GM04504 (cell line): ENCODE results near the gene TRPC4.
"Not testable (repeated sequence)": the region's sequence is repeated elsewhere in the genome, so short reads cannot be mapped to it uniquely, and the experiment has no call there.

Experiments
- DNase-seq: peaks from one replicate; pipeline ENCODE4 v3.0.0-alpha.2; 2012; ENCODE audit warnings: low read depth

Gene TRPC4

DNA sequence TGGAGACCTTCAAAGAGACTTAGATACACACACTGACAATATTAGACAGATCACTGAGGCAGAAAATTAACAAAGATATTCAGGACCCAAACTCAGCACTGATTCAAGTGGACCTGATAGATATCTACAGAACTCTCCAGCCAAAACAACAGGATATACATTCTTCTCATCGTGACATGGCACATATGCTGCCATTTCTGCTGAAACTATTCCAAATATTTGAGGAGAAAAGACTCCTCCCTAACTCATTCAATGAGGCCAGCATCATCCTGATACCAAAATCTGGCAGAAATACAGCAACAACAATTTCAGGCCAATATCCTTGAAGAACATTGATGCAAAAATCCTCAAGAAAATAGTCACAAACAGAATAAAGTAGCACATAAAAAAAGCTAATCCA lies 53.3 kb downstream of the TRPC4 start:
- DNase-seq = no peak

DNA sequence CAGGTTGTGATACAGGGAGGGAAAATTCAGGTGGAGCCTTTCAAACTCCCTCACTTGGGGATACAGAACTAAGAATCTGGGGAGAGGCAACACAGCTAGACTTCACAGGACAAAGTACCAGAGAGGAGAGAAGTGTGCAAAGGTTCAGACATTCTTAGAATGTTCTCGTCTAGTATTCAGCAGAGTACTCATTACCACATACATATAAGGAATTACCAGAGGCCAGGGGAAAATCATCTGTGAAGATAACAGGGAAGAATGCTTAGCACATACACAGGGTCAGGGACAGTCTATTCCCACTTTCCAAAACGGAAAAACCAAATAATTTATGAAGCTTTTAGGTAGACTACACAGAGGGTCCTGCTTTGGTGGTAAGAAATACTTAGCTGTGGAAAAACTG lies 58.1 kb downstream of the TRPC4 start:
- no peak for DNase-seq

DNA sequence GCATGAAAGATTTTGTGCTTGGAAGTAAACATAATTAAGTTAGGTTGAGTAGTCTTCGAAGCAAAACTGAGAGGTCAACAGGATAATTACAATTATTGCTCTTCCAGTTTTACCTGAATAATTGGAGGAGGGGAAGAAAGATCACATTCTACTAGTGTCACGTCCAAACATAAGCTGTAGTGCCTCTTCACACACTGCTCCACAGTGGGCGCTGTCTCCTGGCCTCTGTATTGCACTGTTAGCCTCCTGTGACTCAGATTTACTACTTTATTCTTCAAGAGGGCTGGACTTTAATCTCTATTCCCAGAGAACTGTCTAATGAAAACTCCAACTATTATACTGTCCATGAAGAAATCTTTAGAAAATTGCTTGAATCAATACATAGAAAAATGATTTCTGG lies 62.9 kb downstream of the TRPC4 start:
- DNase-seq = no peak

DNA sequence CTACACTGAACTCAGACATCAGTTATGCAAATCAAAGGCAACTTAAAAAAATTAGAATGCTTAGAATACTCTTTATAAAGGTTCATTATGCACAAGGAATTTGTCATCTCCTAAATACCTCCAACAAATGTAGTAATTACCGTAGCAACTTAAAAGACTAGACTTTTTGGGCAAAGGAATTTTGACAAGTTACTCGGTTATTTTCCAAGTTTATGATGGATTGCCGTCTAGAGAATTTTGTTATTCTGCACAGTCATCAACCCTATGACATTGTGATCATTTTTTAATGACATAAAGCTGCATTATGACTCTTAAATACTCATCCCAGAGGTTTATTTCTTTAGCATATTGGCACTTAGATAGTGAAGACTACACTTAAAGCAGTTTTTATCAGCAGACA lies 71.9 kb downstream of the TRPC4 start:
- DNase-seq = no peak

DNA sequence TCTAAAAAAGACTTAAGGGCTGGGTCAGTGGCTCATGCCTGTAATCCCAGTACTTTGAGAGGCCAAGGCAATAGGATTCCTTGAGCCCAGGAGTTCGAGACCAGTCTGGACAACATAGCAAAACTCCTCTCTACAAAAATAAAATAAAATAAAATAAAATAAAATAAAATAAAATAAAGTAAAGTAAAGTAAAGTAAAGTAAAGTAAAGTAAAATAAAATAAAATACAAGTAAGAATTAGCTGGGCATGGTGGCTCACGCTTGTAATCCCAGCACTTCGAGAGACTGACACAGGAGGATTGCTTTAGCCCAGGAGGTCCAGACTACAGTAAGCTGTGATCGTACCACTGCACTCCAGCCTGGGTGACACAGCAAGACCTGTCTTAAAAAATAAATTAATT lies 72.8 kb downstream of the TRPC4 start:
- not testable (repeated sequence) for DNase-seq

DNA sequence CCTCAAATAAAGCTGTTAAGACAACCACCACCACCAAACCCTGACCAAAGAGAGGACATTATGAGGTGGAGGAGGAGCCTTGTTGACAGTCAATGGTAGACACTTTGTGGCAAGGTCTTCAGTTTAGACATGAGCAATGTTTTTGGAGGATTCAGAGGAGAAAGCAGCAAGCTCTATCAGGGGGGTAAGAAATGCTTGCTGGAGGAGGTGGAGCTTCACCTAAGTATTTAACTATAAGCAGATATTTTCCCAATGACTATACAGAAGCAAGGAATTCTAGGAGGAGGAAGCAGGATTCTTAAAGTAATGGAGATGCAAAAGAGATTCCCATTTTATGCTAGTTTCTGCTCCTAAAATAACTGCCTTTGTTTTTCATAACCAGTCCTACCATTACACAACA lies 74.2 kb downstream of the TRPC4 start:
- no peak for DNase-seq

DNA sequence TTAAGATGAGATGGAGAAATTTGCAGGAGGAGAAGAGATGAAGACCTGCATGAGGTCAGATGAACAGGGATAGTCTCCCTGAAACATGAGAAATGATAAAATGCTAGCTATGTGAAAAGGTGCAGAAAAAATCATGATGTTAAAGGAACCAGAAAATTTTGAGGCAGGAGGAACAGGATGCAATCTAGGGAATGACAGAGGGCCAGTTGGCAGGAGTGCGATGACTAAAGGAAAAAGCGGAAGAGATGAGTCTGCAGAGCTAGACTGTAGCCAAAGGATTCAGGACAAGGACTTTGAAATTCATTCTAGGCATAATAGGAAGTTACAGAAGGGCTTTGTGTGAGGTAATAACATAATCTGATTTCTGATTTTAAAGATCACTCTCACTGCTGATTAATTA lies 77.9 kb downstream of the TRPC4 start:
- no peak for DNase-seq

DNA sequence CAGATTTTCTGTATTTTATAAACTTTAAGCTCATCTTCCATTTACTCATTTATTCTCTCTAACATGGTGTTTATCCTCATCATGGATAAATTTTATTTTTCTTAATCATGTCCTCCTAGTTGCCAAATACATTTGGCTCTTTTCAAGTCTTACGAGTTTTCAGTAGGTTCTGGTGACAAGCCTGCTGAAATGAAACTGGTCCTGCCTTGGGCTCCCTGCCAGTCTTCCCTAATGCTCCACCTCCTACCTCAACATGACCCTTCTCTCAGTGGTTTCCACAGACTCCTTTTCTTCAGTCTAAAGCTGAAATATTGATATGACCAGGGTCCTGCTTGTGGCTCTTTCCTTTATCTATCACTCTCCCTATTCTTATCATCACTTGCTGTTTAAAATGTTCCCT lies 81.2 kb downstream of the TRPC4 start:
- DNase-seq = no peak

DNA sequence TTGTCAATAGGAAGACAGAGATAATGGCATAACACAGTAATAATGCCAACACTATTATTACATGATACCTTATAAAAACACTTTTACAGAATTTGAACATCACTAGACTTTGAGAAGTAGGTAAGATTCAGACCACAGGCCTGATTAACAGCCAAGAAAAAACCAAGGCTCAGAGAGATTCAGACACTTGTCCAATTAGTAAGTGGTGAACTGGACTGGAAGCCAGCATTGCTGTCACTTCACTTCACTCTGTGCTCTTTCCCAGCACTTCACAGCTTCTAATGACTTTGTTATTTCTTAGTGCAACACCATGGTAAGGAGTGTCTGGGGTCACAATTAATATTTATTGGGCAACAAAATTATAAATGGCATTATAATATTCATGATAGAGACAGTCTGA lies 91.9 kb downstream of the TRPC4 start:
- no peak for DNase-seq

DNA sequence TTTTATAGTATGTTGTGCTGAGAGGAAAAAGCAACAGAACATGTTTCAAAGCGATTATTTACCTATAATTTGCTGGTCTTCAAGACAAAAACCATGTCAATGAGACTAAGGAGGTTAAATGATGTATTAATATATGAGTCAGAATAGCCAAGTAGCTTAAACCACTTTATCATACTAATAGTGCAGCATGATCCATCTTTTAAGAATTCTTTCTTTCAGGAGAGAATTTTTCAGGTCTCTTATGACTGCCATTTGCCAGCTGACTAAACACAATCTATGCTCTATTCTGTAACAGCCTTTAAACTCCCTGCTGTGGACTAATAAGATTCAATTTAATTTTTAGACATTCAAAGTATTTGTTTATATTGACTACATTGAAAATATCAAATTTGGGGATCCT lies 93.7 kb downstream of the TRPC4 start:
- DNase-seq = no peak

DNA sequence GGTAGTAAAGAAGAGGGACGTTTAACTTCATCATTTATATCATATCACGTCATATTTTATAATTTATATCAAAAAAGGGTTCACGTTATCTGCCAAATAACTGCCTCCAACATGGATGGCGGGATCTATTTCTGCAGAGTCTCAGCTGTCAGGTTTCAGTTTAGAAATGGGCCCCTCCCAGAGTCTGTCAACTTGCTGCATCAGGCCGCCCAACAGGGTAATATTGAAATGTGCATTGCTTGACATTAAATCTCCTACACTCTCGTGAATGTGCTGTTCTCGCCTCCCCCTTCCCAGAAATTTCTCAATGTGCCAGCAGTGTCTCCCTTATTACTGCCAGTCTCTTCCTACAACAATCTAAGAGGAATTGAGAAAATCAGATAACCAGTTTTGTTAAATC lies 96.9 kb downstream of the TRPC4 start:
- no peak for DNase-seq

DNA sequence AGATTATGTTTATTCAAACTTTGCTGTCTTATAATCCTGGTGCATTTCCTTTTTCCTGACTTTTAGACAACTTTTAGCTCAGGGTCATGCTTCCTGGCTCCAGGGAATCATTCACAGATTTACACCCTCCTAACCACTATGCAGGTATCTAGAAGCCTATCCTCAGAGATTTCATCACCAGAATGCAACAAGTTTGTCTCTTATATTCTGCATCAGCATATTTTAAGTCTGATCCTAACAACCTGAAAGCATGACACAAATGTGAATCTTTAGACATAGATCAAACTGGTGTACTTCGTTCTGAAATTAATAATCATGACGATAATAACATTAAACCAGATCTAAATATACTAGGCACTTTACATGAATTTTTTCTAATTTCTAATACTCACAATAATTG lies 100.0 kb downstream of the TRPC4 start:
- no peak for DNase-seq

DNA sequence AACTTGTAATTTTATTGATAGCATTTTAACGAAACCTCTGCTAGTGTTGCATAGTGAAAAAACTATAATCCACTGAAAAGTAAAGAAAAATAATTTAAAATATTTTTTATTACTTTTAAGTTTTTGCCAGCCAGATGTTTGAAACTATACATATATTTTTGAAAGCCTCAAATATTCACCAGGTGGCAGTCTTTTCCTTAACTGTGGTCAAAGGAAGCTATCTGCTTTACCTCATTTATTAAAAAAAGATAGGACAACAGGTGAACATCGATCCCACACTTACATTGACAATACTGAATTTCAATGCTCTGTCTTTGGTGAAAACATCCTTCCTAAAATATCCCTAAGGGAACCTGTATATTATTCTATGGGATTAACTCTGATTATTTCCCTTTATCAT lies 100.5 kb downstream of the TRPC4 start:
- no peak for DNase-seq

DNA sequence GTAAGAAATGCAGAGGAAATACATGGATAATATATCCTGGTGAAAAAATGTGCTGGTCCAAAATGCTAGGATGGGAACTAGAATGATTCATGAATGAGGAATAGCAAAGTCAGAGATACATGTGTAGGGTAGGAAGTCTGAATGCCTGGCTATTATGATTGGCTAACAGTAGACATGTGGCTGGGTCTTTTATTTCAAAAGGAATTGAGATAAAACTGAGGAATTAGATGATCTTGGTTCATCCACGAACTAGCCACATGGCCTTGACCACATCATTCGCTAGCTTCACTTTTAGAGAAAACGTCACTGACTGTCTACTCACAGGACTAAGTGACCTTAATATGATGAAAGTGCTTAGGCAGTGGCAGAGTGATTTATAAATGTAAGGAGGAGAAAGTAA lies 103.1 kb downstream of the TRPC4 start:
- no peak for DNase-seq

DNA sequence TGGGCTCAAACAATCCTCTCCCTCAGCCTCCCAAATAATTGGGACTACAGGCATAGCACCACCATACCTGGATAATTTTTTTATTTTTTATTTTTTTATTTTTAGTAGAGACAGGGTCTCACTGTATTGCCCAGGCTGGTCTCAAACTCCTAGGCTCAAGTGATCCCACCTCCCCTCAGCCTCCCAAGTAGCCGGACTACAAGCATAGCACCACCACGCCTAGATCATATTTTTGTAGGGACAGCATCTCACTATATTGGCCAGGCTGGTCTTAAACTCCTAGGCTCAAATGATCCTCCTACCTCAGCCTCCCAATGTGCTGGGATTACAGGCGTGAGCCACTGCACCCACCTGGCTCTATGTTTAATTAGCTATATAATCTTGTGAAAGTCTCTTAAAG lies 114.2 kb downstream of the TRPC4 start:
- no peak for DNase-seq

DNA sequence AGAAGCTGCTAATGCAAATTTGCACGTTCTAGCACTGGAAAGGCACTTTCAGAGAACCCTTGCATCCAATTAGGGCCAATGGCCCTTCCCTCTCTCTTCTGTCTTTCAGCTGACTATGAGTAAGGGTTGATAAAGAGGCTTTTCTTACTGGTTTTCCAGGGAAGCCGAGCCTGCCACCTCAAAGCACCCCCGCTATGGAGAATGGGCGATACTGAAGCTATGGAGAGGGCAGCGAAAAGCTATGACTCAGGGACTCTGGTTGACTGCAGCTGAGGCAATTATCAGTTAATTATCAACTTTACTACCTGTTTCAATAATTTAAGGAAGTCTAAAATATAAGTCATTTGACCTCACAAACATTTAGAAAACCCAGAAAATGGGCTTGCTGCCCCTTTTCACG lies 115.8 kb downstream of the TRPC4 start:
- DNase-seq = no peak

DNA sequence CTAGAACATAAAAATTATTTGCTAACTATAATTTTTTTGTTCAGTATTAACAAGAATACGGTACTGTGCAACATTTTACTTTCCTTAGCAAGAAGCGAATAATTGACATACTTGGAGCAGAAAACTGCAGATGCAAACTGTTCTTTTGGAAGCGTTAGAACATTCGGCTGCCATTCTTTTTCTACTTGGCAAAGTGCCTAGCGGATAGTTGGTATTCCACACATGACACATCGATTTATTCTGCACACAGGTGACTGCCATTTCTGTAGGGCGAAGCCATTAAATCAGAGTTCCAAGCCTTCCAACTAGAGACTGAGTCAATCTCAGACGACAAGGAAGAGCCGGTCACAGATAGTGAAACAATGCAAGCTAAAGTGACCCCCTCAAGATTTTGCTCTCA lies 117.4 kb downstream of the TRPC4 start:
- no peak for DNase-seq

DNA sequence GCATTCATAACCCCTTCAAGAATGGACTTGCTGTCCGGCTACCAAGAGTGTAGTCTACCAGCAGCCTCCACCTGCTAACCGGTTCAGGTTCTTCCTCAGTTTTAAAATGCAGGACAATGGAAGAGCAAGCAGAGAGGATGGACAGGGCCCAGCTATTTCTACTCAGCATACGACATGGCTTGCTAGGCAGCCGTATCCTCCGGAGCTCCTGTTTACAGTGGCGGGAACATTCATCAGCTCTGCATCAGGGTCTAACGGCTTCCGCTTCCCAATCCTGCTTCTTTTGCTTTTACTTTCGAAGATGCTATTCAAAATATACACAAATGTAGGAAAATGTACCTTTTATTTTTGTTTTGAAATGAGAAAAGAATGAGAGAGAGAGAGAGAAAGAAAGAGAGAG lies 118.5 kb downstream of the TRPC4 start:
- no peak for DNase-seq

DNA sequence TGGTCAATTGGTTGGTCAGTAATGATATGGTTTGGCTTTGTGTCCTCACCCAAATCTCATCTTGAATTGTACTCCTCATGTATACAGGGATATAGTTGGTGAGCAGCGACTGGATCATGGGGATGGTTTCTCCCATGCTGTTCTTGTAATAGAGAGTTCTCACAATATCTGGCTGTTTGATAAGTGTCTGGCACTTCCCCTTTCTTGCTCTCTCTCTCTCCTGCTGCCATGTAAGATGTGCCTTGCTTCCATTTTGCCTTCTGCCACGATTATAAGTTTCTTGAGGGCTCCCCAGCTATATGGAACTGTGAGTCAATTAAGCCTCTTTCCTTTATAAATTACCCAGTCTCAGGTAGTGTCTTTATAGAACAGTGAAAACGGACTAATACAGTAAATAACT lies 120.7 kb downstream of the TRPC4 start:
- no peak for DNase-seq

DNA sequence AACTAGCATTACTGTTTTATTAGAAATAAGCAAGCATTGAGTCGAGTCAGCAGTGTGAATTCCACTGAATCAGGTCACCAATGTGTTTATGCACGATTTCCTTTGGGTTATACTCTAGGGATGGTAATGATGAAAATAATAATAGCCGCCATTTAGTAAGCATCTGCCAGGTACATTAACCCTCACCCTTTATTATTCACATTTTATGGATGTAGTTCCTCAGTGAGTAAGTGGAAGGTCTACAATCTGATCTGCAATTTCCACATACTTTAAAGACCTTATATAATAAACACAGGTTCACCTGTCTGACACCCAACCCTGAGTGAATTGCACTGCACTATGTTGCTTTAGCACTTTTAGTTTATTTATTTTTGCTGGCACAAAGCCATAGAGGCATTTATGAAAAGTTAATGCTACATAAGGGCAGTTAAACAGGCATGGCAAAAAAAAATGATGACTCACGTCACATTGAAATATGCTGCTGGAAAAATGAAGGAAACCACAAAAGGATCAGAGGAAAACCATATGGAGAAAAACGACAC lies 122.4 kb downstream of the TRPC4 start:
- DNase-seq = peak; percentile 35

DNA sequence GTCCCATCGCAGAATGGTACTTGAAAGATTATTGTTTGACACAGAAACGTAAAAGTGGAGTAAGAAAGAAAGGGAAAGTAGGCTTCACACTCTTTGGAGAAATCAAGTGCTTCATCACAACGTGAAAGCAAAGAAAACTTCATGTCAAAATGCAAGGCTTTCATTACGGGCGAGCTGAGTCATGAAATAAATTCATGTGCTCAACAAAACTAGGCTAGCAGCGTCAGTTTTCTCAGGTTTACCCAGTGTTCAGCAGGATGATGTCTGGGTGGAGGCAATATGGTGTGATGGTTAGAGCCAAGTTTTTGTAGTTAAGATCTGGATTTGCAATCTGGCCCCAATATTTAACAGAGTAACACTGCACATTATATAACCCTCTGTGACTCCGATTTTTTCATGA lies 128.0 kb downstream of the TRPC4 start:
- no peak for DNase-seq

DNA sequence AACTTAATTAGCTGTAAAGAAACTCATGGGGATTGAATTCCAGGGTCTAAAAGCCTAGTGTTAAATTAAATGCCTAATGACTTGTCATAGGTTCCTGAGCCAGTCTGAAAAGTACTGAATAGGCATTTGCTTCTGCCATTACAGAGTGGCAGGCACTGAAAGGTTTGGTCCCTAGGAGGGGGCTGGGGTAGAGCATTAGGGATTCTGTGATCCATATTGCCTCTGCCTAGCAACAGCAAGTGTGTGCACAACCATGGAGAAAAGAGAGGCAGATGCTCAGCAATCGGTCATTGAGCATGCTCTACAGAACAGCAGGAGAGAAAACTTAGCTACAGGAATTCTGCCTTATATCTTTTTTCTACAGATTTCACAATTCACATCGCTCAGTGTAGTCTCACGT lies 133.5 kb downstream of the TRPC4 start:
- DNase-seq = no peak

DNA sequence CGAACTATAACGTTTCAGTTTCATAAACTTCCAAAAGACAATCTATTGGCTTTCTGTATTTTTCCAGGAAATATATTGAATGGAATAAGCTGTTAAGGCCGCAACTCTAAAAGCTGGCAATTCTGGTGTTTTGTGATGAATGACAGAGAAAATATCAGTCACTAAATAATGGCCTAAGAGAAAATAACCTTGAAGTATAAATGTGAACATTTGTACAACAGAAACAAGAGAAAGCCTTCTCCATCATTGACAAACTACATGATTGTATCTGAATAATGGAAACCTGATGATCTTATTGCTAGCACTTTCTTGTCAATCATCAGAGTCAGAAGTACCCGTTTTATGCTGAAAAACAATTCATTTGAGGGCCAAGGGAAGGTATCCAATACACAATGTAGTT lies 134.3 kb downstream of the TRPC4 start:
- DNase-seq = no peak

DNA sequence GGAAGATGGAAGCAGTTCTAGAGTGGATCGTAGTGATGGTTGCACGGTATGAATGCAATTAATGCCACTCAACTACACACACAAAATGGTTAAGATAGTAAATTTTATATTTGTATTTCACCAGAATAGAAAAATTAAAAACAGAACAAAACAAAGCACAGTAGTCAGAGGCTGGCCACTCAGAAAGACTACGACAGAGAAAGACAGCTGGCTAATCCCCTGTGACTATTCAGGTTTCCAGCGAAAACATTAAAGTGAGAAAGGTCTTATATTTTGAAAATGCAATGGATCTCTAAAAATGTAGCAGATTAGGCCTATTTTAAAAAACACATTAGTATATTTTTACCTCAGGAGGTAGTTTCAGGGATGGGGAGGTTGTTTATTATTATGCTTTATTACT lies 139.7 kb downstream of the TRPC4 start:
- DNase-seq = no peak
